Parathyroid adenoma (tissue), 2 donors: ENCODE data around the gene ABHD5.

ENCODE experiments used
- H2AFZ ChIP-seq: fragments of 300-600 bp; sonication (generic); one replicate; pipeline ENCODE4 v1.7.0; 2017; ENCODE audit warnings: antibody characterized with exemption, mild to moderate bottlenecking
- H3K27ac ChIP-seq: fragments of 300-600 bp; sonication (generic); one replicate; pipeline ENCODE4 v1.7.0; 2017
- H3K27me3 ChIP-seq: fragments of 300-600 bp; sonication (generic); one replicate; pipeline ENCODE4 v1.7.0; 2017; ENCODE audit warnings: low read length; ENCODE audit not compliant: control insufficient read depth, insufficient read depth
- H3K36me3 ChIP-seq: fragments of 300-600 bp; sonication (generic); one replicate; pipeline ENCODE4 v1.7.0; 2017; ENCODE audit warnings: low read length; ENCODE audit not compliant: control insufficient read depth, insufficient read depth
- H3K4me1 ChIP-seq: fragments of 300-600 bp; sonication (generic); one replicate; pipeline ENCODE4 v1.7.0; 2017; ENCODE audit warnings: control low read depth
- H3K4me2 ChIP-seq: fragments of 300-600 bp; sonication (generic); one replicate; pipeline ENCODE4 v1.7.0; 2017; ENCODE audit warnings: low read length
- H3K4me3 ChIP-seq: fragments of 300-600 bp; sonication (generic); one replicate; pipeline ENCODE4 v1.7.0; 2017; ENCODE audit warnings: low read depth, low read length
- H3K79me2 ChIP-seq: fragments of 300-600 bp; sonication (generic); one replicate; pipeline ENCODE4 v1.7.0; 2017; ENCODE audit warnings: control low read depth
- H3K9ac ChIP-seq: fragments of 300-600 bp; sonication (generic); one replicate; pipeline ENCODE4 v1.7.0; 2017; ENCODE audit warnings: mild to moderate bottlenecking
- H3K9me3 ChIP-seq: fragments of 300-600 bp; sonication (generic); one replicate; pipeline ENCODE4 v1.7.0; 2017; ENCODE audit warnings: low read length; ENCODE audit not compliant: control insufficient read depth
- CTCF ChIP-seq: fragments of 300-600 bp; sonication (generic); IDR thresholded peaks from one replicate; pipeline ENCODE4 v1.7.0; 2017; ENCODE audit warnings: antibody characterized with exemption, mild to moderate bottlenecking
- donor health status: primary hyperparathyroidism.

Gene ABHD5

DNA sequence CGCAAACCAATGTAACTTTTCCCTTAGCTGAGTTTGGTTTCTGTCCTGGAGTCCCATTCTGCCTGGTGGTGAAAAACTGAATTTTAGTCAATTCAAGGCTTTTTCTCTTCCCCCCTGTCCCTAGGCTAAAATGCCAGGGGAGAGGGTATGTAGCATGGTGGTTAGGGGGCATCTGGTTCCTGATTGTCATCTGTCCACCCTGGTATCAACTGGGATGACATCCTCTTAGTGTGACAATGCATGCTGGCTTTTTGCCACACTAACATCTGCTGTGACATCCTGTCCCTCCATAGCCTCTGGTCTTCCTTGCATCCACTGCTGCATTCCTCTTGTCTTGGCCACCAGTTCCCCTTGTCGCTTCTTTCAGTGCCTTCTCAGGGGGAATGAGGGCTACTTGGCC, 73.7 kb downstream of the ABHD5 start:
- peaks cover 14% of the 10 kb centered on the region for H3K4me1 ChIP-seq
- H2AFZ ChIP-seq = no peak overlapping the region
- H3K4me2 ChIP-seq = no peak overlapping the region
- no peak for TF ChIP-seq CTCF
- no peaks in the 10 kb centered on the region for H3K36me3 ChIP-seq
- H3K27me3 ChIP-seq = no peaks in the 10 kb centered on the region
- H3K27ac ChIP-seq = no peak overlapping the region
- no peaks in the 10 kb centered on the region for H3K9me3 ChIP-seq
- no peaks in the 10 kb centered on the region for H3K79me2 ChIP-seq
- no peak overlapping the region for H3K4me3 ChIP-seq
- no peak overlapping the region for H3K9ac ChIP-seq

DNA sequence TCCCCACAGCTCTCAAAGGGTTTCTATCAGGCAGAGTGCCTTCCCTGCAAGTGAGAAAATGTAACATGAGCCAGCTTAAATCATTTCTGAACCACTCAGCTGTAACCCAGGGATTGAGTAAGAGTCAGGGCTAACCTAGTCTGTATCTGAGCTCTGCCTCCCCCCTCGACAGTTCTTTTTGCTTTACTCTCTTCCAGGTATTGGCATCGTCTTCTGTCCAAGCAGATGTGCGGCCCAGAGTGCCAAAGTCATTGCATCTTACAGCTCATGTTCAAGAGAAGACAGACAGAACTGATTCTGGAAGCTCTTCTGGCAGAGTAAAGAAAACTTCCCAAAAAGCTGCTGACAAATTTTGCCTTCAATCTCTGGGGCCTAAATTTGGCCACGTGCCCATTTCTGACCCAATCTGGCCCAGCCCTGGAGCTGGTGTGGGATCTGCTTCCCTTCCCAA, 74.8 kb downstream of the ABHD5 start:
- Histone ChIP-seq H3K79me2 (no peaks in the 10 kb centered on the region), H3K4me1 (peaks cover 18% of the 10 kb centered on the region), H3K27ac (no peak overlapping the region), H3K27me3 (no peaks in the 10 kb centered on the region), H3K9ac (no peak overlapping the region), H3K4me2 (no peak overlapping the region), H3K4me3 (no peak overlapping the region), H3K36me3 (no peaks in the 10 kb centered on the region), H2AFZ (no peak overlapping the region), H3K9me3 (no peaks in the 10 kb centered on the region)
- no peak for TF ChIP-seq CTCF

- H3K4me1 ChIP-seq = peaks cover 19% of the 10 kb centered on the region
- no peaks in the 10 kb centered on the region for H3K79me2 ChIP-seq
- H3K27ac ChIP-seq = no peak overlapping the region
- no peak overlapping the region for H3K4me2 ChIP-seq
- H3K4me3 ChIP-seq = no peak overlapping the region
- no peaks in the 10 kb centered on the region for H3K36me3 ChIP-seq
- H3K9ac ChIP-seq = no peak overlapping the region
- no peaks in the 10 kb centered on the region for H3K27me3 ChIP-seq
- H3K9me3 ChIP-seq = no peaks in the 10 kb centered on the region
- H2AFZ ChIP-seq = no peak overlapping the region
- no peak for TF ChIP-seq CTCF
Observed at GRCh38 chr3:43766672-43767465, 76.1 kb downstream of the ABHD5 start.

DNA sequence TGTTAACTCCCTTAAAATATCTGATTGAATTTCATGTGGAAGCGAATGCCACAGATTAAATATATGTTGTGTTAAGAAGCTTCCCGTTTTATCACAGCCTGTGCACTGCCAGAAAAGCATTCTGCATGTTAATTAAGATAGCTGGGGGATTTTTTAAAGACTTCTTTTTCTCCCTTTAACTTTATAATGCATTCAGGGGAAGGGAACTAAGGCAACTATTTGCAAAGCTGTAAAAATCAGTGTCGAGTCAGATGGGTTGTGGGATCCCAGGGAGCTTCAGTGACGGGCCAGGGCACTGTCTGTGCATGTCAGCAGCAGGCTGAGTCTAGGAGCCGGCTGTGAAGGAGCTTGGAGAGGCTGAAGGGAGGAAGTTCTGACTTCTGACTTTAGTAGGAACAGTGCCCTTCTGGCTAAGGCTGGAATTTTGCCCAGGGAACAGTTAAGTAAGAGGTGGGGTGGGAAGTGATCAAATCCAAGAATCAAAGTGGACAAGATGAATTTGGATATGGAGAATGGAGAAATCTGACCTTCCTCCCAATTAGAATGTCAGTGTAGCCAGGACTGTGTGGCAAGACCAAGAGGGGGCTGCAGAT, 77.7 kb downstream of the ABHD5 start:
- TF ChIP-seq CTCF = no peak
- Histone ChIP-seq H3K27me3 (no peaks in the 10 kb centered on the region), H3K9ac (no peak overlapping the region), H2AFZ (peak overlapping the region; percentile 59), H3K27ac (no peak overlapping the region), H3K36me3 (no peaks in the 10 kb centered on the region), H3K79me2 (no peaks in the 10 kb centered on the region), H3K4me3 (no peak overlapping the region), H3K4me1 (peaks cover 19% of the 10 kb centered on the region), H3K4me2 (no peak overlapping the region), H3K9me3 (no peaks in the 10 kb centered on the region)
